Sciatic nerve (tissue), 2 donors: Measurements from ENCODE around the gene OPCML. TPM values are rescaled to one million over a fixed set of nuclear protein-coding genes. Genes with fewer than 3 reads are reported as not detected.

Experiments used
- ATAC-seq: fragments of 200-7000 bp; cut with Tn5 transposase; one replicate; pipeline ENCODE4 v1.9.1; 2020; ENCODE audit warnings: mild to moderate bottlenecking, moderate library complexity
- DNase-seq: peaks from one replicate; pipeline ENCODE4 v3.0.0-alpha.2; 2020; ENCODE audit warnings: low spot score
- intact Hi-C: fragments of 100-400 bp; cut with DNase I; formaldehyde crosslinking; loops from one replicate; pipeline ENCODE4 v1.14.2; 2022
- total RNA-seq: library from RNA; stranded (reverse); fragmentation: NEBNext Ultra II Directional; extraction: Animal tissue kit (Norgen Biotek cat#: 25700); gene quantifications from one replicate; pipeline ENCODE4 v1.2.1, GENCODE V29; 2021
- donor health status: DM: no; HTN: no; CAD: no.
- donor health status: DM: no; HTN: no; CAD: no.

OPCML gene
- total RNA-seq, 1 donor from 2014 or later, result 4.5 TPM

GRCh38 chr11:132844956-132845696, 687.2 kb downstream of the OPCML start:
- ATAC-seq, result no peak

DNA sequence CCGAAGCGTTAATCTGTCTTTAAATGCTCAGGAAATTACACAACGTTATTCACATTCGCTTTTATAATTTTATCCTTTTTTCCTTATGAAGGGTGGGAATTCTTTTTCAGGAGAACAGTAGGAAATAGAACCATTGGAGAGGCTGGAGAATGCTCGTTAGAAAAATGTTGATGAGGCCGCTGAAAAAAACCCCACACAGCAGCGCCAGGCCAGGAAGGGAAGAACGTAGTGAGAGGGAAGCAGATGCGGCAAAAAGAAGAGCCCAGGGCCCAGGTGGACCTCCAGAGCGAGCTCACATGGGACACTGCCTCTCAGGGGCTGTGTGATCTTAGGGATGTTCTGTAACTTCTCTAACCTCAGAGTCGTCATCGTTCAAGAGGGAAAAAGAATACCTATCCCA, 691.6 kb downstream of the OPCML start:
- intact Hi-C loops, result no loop called here
- DNase-seq (no peak), ATAC-seq (no peak)

More at GRCh38 chr11:132844956-132845696, 687.2 kb downstream of the OPCML start:
- intact Hi-C loops, result no loop called here
- DNase-seq, result no peak

DNA sequence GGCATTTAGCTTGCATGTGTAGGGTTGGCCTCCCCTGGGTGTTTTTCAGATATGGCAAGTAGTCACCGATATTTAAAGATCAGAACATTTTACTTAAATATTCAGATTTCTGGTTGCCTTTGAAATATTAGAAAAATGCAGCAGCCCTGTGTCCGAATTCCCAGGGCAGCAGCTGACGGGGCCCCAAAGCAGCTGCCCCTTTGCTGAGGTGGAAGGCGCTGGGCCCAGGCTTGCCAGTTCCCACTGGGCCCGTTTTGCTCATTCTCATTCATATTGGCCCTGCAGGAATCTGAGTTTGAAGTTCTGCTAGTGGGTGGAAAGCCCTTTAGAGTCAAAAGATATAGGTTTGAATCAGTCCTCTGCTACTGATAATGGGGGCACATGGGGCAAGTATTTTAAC, 692.1 kb downstream of the OPCML start:
- intact Hi-C loops, result no loop called here
- no peak for ATAC-seq
- no peak for DNase-seq

GRCh38 chr11:132839236-132839945, 692.9 kb downstream of the OPCML start:
- ATAC-seq, result no peak
- intact Hi-C loops, result no loop called here
- no peak for DNase-seq

GRCh38 chr11:132838627-132839026, 693.7 kb downstream of the OPCML start:
- DNase-seq, result no peak
- no peak for ATAC-seq

GRCh38 chr11:132831272-132831671, 701.0 kb downstream of the OPCML start:
- ATAC-seq, result no peak

More at GRCh38 chr11:132838627-132839026, 693.7 kb downstream of the OPCML start:
- intact Hi-C loops, result no loop called here

DNA sequence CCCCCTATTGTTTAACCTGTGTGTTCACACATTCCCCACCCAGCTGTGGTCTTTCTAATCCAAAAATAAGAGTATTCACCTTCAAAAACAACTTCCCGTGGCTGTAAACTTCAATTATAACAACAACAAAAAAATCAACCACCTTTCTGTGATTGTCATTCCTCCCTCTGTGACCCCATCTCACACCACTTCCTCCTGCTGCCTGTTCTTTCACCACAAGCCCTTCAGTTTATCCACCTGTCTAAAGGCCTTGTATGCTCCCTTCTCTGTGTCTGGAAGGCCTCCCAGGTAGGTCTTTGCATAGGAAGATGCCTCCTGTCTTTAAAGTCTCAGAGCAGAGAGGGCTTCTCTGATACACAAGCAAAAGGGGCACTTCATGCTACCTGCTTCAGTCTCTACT, 707.7 kb downstream of the OPCML start:
- intact Hi-C loops, result no loop called here
- ATAC-seq, result no peak
- DNase-seq, result no peak

More at GRCh38 chr11:132831272-132831671, 701.0 kb downstream of the OPCML start:
- DNase-seq, result no peak
- intact Hi-C loops, result no loop called here

DNA sequence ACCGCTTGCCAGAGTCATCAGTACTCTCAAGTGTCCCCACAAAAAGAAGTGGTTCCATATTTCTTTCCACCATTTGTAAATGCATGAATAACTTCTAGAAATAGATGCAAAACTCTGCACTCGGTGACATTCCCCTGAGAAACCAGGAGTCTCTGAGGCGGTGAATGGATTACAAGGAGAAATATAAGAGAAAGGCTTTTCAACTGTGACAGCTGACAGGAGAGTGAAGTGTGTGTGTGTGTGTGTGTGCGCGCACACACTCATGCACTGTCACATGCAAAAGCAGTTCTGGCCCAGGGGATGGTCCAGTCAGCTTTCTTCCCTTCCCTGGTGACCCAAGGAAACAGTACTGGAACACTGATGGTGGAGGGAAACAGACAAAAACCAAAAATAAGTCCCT, 710.0 kb downstream of the OPCML start:
- DNase-seq (no peak), ATAC-seq (no peak)
- intact Hi-C loops, result no loop called here

DNA sequence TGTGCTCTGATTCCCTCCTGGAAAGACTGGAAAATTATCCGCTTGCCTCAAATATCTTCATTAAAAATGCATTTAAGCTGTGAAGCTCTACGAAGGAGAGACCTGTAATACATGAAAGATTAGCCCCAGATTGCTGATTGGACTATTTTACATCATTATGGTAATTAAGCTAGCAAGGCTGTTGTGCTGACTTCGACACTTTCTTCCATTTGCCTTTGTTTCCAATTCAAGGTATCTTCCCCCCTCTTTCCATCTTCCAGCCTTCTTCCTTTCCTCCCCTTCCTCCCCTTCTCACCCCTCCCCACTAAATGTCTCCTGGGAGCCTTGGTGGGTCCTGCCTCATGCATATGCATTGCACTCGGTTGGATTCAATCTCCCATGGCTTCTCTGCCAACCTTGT, 710.8 kb downstream of the OPCML start:
- intact Hi-C loops, result no loop called here
- DNase-seq (no peak), ATAC-seq (no peak)

DNA sequence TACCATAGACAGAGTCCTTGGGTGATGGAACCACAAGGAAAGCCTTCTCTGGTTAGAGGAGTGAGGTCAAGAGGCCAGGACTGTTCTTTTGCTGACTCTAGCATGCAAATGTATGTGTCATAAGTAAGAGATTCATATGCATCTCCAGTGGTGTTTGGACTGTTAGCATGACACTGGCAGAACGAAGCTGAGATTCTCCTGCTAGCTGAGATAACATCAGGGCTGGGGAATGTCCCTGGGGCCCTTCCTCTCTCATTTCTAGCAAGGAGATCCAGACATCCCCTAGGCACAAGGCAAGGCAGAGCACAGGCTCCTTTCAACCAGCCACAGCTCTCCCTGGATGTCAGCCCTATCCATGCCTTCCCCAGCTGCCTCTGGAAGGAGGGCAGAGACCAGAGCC, 711.3 kb downstream of the OPCML start:
- ATAC-seq, result no peak
- no peak for DNase-seq
- intact Hi-C loops, result no loop called here

DNA sequence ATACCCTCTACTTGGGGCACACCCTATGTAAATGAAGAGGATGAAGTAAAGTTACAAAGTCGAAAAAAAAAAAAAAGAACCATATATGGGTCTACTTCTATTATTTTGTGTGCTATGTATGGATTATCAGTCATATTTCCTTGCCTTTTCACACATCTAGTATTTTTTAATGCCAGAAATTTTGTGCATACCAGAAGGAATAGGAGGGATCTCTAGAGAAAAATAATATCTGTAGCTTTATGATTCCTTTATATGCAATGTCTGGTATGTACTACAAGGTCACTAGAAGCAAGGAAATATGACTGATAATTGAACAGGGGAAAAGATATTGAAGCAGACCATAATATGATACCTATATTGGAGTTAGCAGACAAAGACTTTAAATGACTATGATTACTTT, 713.4 kb downstream of the OPCML start:
- intact Hi-C loops, result no loop called here
- no peak for ATAC-seq

DNA sequence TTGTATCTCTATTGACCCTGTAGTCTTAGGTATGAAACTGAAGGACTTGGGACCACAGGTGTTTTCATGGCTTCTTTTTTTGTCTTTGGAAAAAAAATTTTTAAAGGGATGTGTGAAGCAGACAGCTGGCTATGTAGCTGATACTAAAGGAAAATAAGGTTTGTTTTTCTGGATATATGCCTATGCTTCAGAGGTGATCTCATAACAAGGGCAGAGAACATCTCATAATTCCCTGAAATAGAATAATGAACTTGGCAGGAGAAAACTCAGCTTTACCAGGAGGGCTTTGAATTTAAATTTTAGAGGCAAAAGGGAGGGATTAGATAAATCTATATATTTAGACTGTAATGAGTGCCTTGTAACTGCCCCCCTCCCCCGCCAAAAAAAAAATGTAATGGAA, 714.9 kb downstream of the OPCML start:
- ATAC-seq (no peak), DNase-seq (no peak)
- intact Hi-C loops, result no loop called here

More for the DNA sequence above, 713.4 kb downstream of the OPCML start:
- no peak for DNase-seq

- intact Hi-C loops, result no loop called here
- no peak for DNase-seq
- ATAC-seq, result no peak
Observed at GRCh38 chr11:132814410-132814809, 717.9 kb downstream of the OPCML start.

GRCh38 chr11:132811649-132812048, 720.7 kb downstream of the OPCML start:
- intact Hi-C loops, result no loop called here
- no peak for ATAC-seq
- DNase-seq, result no peak

- ATAC-seq, result no peak
- DNase-seq, result no peak
- intact Hi-C loops, result no loop called here
Observed at GRCh38 chr11:132809070-132809469, 723.2 kb downstream of the OPCML start.

- intact Hi-C loops, result no loop called here
- ATAC-seq (no peak), DNase-seq (no peak)
Observed at GRCh38 chr11:132804258-132804657, 728.0 kb downstream of the OPCML start.

DNA sequence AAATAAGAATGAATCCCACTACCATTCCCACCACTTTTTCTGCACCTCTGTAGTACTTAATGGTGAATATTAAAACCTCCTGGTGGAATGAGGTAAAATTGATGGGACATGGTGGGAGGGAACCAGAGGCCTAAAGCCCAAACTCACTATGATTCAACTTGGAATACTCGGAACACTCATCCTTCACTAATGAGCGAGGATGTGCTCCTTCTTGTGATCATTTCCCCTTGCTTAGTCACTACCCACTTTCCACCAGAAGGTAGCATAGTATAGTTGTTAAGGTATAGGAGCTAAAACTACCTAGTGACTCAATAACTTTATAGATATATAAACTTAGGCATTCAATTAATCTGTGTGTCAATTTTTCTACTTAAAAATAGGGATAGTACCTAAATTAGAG, 728.9 kb downstream of the OPCML start:
- ATAC-seq (no peak), DNase-seq (no peak)
- intact Hi-C loops, result no loop called here

- intact Hi-C loops, result no loop called here
- no peak for ATAC-seq
Observed at GRCh38 chr11:132802947-132803346, 729.4 kb downstream of the OPCML start.

DNA sequence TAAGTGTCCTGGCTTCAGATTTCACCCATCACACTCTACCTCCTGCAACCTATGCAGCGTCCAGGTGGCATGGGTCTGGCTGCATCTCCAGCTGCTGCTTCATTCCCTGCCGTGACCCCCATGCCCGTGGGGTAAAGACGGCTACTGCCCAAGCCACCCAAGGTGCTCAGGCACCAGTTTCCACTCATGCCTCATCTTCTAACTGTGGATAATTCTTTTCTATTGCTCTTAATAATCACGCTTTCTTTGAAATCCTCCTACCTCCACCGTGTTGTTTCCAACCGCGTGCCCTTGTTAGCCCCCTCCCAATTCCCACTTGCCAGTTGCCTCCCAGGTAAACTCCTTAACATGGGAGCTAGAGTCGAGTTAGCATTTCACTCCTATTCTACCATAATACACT, 738.5 kb downstream of the OPCML start:
- intact Hi-C loops, result no loop called here
- DNase-seq (no peak), ATAC-seq (no peak)

More at GRCh38 chr11:132802947-132803346, 729.4 kb downstream of the OPCML start:
- DNase-seq, result no peak

GRCh38 chr11:132792341-132793140, 739.8 kb downstream of the OPCML start:
- intact Hi-C loops, result no loop called here
- no peak for ATAC-seq
- DNase-seq, result no peak
